ENCODE results near the gene CSF2. TPM values are rescaled to one million over a fixed set of nuclear protein-coding genes. Genes with fewer than 3 reads are reported as not detected.

Gene CSF2
- total RNA-seq, 1 experiment from 2014 or later: 0.30 TPM

DNA sequence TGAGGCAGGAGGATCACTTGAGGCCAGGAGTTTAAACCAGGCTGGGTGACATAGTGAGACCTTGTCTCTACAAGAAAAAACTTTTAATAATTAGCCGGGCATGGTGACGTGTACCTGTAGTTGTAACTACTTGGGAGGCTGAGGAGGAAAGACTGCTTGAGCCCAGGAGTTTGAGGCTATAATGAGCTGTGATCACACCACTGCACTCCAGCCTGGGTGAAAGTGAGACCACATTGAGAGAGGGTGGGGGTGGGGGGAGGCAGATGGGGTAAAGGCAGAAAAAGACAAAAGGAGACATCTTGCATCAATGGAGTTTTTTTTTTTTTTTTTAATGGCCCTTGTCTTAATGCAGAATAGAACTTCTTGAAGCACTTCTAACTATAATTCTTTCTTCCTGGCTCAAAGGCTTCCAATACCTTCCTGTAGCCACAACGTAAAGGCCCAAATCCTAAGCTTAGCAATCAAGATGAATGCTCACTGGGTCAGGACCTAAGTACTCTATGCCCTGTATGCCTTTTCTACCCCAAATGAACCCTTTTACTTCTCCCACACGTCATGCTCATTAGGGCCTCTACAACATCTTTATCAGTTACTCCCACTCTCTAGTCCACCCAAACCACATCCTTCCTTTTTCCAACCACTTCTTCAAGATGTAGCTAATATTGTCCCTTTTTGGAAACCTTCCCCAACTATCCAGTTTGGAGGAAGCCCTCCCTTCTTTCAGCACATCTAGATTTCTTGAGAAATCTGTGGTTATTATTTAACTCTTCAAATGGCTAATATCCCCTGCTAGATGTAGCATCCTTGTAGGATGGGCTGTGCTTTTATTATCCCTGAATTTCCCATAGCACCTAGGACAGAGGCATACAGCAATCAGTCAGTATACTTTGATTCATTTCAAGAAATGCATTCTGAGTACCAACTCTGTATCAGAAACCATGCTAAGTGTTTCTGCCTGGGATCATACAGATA is 40.8 kb downstream of the CSF2 start:
- ChIA-PET CTCF (no interaction called here), RAD21 (ENCODE audit: low non-redundant PET in 1 of 2, low total read pairs in 2 of 2, uncharacterized antibody in 2 of 2, unreplicated experiment in 2 of 2) (no interaction called here), POLR2A (interaction anchor here (0.7 kb wide), 1 partner anchor 146 kb away, joined by 4 read pairs; no protein-coding TSS in a partner anchor)
- Histone ChIP-seq H3K27me3 (ENCODE audit: insufficient read depth, low read length) (no peaks in the 10 kb centered on the region), H3K27ac (ENCODE audit: low read depth, low read length) (no peak overlapping the region), H3K4me3 (replicated peaks in 1 of 2; ENCODE audit: low read depth in 1 of 2, low read length in 2 of 2) (no peak overlapping the region), H3K36me3 (ENCODE audit: control insufficient read depth in 1 of 2, insufficient read depth in 2 of 2, low read length in 2 of 2) (no peaks in the 10 kb centered on the region), H3K9ac (ENCODE audit: low read length) (no peak overlapping the region), H3K4me1 (ENCODE audit: control insufficient read depth in 1 of 2, insufficient read depth in 2 of 2, low read length in 2 of 2) (no peaks in the 10 kb centered on the region), H2AFZ (ENCODE audit: low read depth, low read length, poor library complexity, severe bottlenecking) (no peak overlapping the region), H3K4me2 (ENCODE audit: low read length) (no peak overlapping the region), H3K79me2 (ENCODE audit: insufficient read depth, low read length) (no peaks in the 10 kb centered on the region), H3K9me2 (ENCODE audit: insufficient read depth) (no peaks in the 10 kb centered on the region), H3K9me3 (ENCODE audit: control insufficient read depth in 1 of 2, insufficient read depth in 1 of 2, low read depth in 1 of 2, low read length in 2 of 2) (no peaks in the 10 kb centered on the region), H4K20me1 (ENCODE audit: insufficient read depth) (no peaks in the 10 kb centered on the region)
- intact Hi-C loops (cut with micrococcal nuclease): no loop called here
- BruUV-seq (replicated peaks): no TSS peak
- ATAC-seq (no peak), DNase-seq (ENCODE audit: low read depth, low spot score) (no peak)
- TF ChIP-seq REST (IDR thresholded peaks at IDR 0.05; ENCODE audit: low read depth) (no peak), ELF1 (IDR thresholded peaks at IDR 0.05; ENCODE audit: borderline replicate concordance, low read depth) (no peak), CTCF (IDR thresholded peaks at IDR 0.05 in 2 of 3, conservative IDR thresholded peaks at IDR 0.05 in 1 of 3; ENCODE audit: borderline replicate concordance in 1 of 3, insufficient read depth in 1 of 3, low read depth in 2 of 3, low read length in 2 of 3) (no peak), TCF7L2 (IDR thresholded peaks at IDR 0.05; ENCODE audit: borderline replicate concordance, extremely low read depth, insufficient read depth, insufficient read length) (no peak), ZNF274 (IDR thresholded peaks at IDR 0.05; ENCODE audit: low read depth, low read length) (no peak), EZH2 (IDR thresholded peaks at IDR 0.05) (no peak), EGR1 (IDR thresholded peaks at IDR 0.05; ENCODE audit: low read depth) (no peak), FOSL1 (IDR thresholded peaks at IDR 0.05; ENCODE audit: low read depth) (no peak), YY1 (IDR thresholded peaks at IDR 0.05; ENCODE audit: extremely low read depth, insufficient replicate concordance, low read depth, low read length) (no peak)

Measured in HCT116 (cell line).